HG02678 (cell line): ENCODE data around the gene SHKBP1.
A peak's percentile ranks its signal among the peaks of the same experiment; 100 is the strongest.
"Not testable (repeated sequence)": the region's sequence is repeated elsewhere in the genome, so short reads cannot be mapped to it uniquely, and the experiment has no call there.

Source experiments
- ATAC-seq: cut with Tn5 transposase; IDR thresholded peaks from one replicate; pipeline ENCODE4 v1.9.1; 2021; ENCODE audit warnings: mild to moderate bottlenecking, moderate library complexity; ENCODE audit not compliant: unreplicated experiment

The SHKBP1 gene

GRCh38 chr19:40613690-40614621, 37.3 kb downstream of the SHKBP1 start:
- peak; percentile 53 for ATAC-seq

- no peak for ATAC-seq
These were observed 38.1 kb downstream of the SHKBP1 start for GRCh38 chr19:40614622-40615411.

GRCh38 chr19:40616178-40616577, 39.5 kb downstream of the SHKBP1 start:
- ATAC-seq: no peak

DNA sequence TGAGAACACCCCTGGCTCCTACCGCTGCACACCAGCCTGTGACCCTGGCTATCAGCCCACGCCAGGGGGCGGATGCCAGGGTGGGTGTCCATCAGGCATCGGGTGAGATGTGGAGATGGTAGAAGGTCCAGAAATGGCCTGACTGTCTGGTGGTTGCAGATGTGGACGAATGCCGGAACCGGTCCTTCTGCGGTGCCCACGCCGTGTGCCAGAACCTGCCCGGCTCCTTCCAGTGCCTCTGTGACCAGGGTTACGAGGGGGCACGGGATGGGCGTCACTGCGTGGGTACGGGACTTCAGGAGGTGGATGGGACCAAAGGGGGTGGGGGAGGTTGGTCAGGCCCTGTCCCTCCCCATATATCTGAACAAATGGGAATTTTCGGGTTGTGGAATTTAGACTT, 40.3 kb downstream of the SHKBP1 start:
- ATAC-seq: no peak

DNA sequence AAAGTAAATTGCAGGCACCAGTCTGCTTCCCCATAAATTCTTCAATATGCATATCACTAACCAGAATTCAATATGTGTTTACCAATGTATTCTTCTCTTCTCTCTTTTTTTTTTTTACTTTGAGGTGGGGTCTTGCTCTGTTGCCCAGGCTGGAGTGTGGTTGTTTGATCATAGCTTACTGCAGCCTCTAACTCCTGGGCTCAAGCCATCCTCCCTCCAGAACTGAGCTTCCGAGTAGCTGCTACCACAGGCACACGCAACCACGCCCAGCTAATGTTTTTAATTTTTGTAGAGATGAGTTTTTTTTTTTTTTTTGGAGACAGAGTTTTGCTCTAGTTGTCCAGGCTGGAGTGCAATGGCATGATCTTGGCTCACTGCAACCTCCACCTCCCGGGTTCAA, 41.3 kb downstream of the SHKBP1 start:
- no peak for ATAC-seq

DNA sequence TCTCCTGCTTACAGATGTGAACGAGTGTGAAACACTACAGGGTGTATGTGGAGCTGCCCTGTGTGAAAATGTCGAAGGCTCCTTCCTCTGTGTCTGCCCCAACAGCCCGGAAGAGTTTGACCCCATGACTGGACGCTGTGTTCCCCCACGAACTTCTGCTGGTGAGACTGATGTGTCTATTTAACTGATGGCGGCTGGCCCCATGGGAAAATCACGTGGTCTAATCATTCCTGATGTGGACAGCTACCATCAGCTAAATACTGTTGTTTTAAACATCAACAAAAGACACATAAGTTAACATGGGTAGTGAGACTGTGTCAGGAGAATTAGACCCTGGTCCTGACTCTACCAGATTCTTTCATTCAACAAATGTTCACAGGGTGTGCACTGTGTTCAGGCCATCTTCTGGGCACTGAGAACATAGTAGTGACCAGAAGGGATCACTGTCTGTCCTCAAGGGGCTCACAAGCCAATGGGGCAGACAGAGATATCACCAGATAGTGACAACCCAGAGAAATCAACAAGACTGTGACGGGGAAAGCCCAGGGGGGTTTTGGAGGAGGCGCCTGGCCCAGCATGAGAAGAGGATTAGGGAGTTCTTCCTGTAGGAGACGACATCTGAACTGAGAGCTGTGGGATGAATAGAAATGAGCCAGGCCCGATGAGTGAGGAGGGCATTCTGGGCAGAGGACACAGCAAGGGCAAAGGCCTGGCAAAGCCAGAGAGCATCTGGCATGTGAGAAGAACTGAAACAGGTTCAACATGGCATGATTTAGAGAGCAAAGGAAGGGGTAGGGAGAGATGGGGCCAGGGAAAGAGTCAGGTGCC, 42.9 kb downstream of the SHKBP1 start:
- no peak for ATAC-seq

GRCh38 chr19:40620161-40620485, 43.5 kb downstream of the SHKBP1 start:
- no peak for ATAC-seq

- ATAC-seq: no peak
These were observed 44.6 kb downstream of the SHKBP1 start for GRCh38 chr19:40621283-40621682.

DNA sequence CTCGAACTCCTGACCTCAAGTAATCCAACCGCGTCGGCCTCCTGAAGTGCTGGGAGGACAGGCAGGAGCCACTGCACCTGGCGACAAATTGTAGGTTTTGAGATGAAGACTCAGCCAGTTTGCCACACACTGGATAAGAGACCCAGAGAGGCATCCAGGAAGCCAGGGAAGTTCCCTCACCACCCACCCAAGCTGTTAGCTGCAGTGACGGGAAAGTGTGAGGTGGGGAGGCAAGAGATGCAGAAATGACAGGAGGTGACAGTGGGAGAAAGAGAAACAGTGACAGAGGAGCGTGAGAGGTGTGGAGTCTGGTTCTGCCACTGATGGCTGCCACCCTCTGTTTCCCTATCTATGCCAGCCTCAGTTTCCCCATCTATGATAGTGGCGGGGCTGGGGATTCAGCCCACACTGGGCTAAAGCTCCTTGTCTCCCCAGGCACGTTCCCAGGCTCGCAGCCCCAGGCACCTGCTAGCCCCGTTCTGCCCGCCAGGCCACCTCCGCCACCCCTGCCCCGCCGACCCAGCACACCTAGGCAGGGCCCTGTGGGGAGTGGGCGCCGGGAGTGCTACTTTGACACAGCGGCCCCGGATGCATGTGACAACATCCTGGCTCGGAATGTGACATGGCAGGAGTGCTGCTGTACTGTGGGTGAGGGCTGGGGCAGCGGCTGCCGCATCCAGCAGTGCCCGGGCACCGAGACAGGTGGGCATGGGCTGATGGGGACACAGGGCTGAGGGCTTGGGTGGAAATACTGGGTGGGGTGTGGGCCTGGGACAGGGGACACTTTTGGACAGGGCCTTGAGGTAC, 45.5 kb downstream of the SHKBP1 start:
- no peak for ATAC-seq

GRCh38 chr19:40622773-40623075, 46.1 kb downstream of the SHKBP1 start:
- no peak for ATAC-seq

DNA sequence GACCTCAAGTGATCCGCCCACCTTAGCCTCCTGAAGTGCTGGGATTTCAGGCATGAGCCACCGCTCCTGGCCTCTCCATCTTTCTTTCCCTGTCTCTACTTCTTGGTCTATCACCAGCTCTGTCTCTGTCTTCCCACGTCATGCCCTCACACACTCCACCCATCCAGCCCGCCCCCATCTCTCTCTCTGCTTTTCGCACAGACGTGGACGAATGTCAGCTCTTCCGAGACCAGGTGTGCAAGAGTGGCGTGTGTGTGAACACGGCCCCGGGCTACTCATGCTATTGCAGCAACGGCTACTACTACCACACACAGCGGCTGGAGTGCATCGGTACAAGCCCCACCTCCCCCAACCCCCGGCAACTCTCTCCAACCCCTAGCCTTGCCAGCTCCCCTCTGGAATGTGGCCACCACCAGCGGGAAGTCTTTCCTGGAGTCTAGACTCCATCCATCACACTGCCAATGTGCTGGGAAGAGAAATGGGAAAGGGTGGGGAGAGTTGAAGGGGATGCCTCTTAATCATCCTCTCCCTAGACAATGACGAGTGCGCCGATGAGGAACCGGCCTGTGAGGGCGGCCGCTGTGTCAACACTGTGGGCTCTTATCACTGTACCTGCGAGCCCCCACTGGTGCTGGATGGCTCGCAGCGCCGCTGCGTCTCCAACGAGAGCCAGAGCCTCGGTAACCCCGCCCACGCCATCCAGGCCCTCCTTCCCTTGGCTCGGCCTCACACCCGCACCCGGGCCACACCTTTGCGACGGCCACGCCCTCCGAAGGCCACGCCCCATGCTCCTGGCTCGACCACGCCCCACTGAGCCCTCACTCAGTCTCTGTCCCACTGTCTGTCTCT, 47.0 kb downstream of the SHKBP1 start:
- ATAC-seq: no peak

DNA sequence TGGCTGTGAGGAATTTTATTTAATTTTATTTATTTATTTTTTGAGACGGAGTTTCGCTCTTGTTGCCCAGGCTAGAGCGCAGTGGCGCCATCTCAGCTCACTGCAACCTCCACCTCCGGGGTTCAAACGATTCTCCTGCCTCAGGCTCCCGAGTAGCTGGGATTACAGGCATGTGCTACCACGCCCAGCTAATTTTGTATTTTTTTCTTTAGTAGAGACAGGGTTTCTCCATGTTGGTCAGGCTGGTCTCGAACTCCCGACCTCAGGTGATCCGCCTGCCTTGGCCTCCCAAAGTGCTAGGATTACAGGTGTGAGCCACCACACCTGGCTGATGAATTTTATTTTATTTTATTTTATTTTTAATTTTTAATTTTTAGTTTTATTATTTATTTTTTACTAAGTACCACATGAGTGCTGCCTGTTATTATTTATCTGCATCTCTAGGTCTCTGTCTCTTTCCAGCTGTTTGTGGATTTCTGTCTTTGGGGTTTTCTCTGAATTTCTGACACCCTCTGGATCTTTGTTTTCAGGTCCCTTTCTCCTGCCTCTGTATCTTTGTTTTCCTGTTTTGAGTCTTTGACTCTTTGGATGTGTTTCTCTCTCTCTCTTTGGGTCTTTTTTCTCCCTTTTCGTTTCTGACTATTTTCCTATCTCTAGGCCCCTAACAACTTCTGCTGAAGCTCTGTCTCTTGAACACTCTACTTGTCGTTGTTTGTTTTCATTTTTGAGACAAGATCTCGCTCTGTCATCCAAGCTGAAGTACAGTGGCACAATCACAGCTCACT, 47.9 kb downstream of the SHKBP1 start:
- ATAC-seq: not testable (repeated sequence)

GRCh38 chr19:40625406-40626120, 48.9 kb downstream of the SHKBP1 start:
- no peak for ATAC-seq

DNA sequence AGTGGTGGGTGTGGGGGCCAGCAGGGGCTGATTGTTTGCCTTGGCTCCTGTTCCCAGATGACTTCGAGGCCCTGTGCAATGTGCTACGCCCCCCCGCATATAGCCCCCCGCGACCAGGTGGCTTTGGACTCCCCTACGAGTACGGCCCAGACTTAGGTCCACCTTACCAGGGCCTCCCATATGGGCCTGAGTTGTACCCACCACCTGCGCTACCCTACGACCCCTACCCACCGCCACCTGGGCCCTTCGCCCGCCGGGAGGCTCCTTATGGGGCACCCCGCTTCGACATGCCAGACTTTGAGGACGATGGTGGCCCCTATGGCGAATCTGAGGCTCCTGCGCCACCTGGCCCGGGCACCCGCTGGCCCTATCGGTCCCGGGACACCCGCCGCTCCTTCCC, 50.2 kb downstream of the SHKBP1 start:
- no peak for ATAC-seq

DNA sequence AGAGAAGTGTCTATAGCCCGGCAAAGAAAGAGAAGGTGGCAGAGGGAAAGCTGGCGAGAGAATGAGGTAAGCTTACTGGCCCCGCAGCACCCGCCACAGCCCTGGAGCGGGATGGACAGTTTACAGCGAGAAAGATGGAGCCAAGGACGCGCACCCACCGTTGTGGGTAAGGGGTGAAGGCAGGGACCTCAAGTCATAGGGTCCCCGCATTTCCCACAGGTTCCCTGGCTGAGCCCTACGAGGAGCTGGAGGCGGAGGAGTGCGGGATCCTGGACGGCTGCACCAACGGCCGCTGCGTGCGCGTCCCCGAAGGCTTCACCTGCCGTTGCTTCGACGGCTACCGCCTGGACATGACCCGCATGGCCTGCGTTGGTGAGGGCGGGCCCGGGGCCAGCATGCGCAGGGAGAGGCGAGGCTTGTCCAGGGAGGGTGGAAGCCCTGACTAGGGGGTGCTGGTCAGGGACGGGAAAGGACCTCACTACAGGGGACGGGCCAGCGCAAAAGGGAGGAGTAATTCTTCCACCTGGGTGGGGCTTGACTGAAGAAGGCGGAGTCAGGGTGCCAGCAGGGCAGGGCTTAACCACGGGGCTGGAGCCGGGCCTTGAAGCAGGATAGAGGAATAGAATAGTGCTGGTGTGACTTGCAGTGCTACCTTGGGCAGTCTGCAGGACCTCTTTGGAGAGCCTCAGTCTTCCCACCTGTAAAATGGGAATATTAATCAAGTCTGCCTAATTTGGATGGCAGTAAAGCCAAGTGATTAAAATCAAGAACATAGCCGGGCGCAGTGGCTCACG, 51.0 kb downstream of the SHKBP1 start:
- no peak for ATAC-seq

GRCh38 chr19:40629346-40629745, 52.7 kb downstream of the SHKBP1 start:
- ATAC-seq: no peak

- ATAC-seq: no peak
These were observed 54.0 kb downstream of the SHKBP1 start for GRCh38 chr19:40630571-40631160.
